ENCODE results near the gene CCSAP.

Gene CCSAP

GRCh38 chr1:229285440-229285839, 57.4 kb downstream of the CCSAP start:
- H3K27me3 ChIP-seq (ENCODE audit: control insufficient read depth in 1 of 2, insufficient read depth in 2 of 2, low read length in 2 of 2): no peaks in the 10 kb centered on the region
- H3K9ac ChIP-seq (ENCODE audit: low read length): no peak overlapping the region
- H3K4me3 ChIP-seq (ENCODE audit: low read depth in 1 of 2, low read length in 2 of 2): no peak overlapping the region
- no peaks in the 10 kb centered on the region for H3K4me1 ChIP-seq (ENCODE audit: insufficient read depth, low read length)
- H3K36me3 ChIP-seq (ENCODE audit: insufficient read depth, low read length): peaks cover 6% of the 10 kb centered on the region
- H3K9me3 ChIP-seq (ENCODE audit: low read length): no peaks in the 10 kb centered on the region
- no peak overlapping the region for H3K27ac ChIP-seq (ENCODE audit: low read depth, low read length)

DNA sequence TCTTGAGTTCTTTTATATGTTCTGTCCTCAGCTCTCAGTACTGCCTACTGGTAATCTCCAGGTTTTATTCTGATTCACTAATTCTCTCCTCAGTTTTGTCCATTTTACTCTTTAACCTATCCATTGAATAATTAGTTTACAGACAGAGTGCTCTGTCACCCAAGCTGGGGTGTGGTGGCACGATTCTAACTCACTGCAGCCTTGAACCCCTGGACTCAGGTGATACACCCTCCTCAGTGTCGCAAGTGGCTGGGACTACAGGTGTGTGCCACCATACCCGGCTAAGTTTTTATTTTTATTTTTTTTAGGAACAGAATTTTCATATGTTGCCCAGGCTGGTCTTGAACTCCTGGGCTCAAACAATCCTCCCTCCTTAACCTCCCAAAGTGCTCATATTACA, 58.0 kb downstream of the CCSAP start:
- no peak overlapping the region for H3K4me3 ChIP-seq (ENCODE audit: low read depth in 1 of 2, low read length in 2 of 2)
- H3K4me1 ChIP-seq (ENCODE audit: insufficient read depth, low read length): peaks cover 3% of the 10 kb centered on the region
- H3K9me3 ChIP-seq (ENCODE audit: low read length): no peaks in the 10 kb centered on the region
- H3K27ac ChIP-seq (ENCODE audit: low read depth, low read length): no peak overlapping the region
- no peaks in the 10 kb centered on the region for H3K27me3 ChIP-seq (ENCODE audit: control insufficient read depth in 1 of 2, insufficient read depth in 2 of 2, low read length in 2 of 2)
- H3K36me3 ChIP-seq (ENCODE audit: insufficient read depth, low read length): peaks cover 6% of the 10 kb centered on the region
- no peak overlapping the region for H3K9ac ChIP-seq (ENCODE audit: low read length)

GRCh38 chr1:229283183-229283611, 59.6 kb downstream of the CCSAP start:
- Histone ChIP-seq H3K36me3 (ENCODE audit: insufficient read depth, low read length) (no peaks in the 10 kb centered on the region), H3K4me1 (ENCODE audit: insufficient read depth, low read length) (peaks cover 3% of the 10 kb centered on the region), H3K9me3 (ENCODE audit: low read length) (no peaks in the 10 kb centered on the region), H3K4me3 (ENCODE audit: low read depth in 1 of 2, low read length in 2 of 2) (no peak overlapping the region), H3K27me3 (ENCODE audit: control insufficient read depth in 1 of 2, insufficient read depth in 2 of 2, low read length in 2 of 2) (no peaks in the 10 kb centered on the region), H3K27ac (ENCODE audit: low read depth, low read length) (no peak overlapping the region), H3K9ac (ENCODE audit: low read length) (no peak overlapping the region)

- Histone ChIP-seq H3K36me3 (ENCODE audit: insufficient read depth, low read length) (no peaks in the 10 kb centered on the region), H3K27ac (ENCODE audit: low read depth, low read length) (no peak overlapping the region), H3K9ac (ENCODE audit: low read length) (no peak overlapping the region), H3K4me1 (ENCODE audit: insufficient read depth, low read length) (peaks cover 6% of the 10 kb centered on the region), H3K9me3 (ENCODE audit: low read length) (no peaks in the 10 kb centered on the region), H3K4me3 (ENCODE audit: low read depth in 1 of 2, low read length in 2 of 2) (no peak overlapping the region), H3K27me3 (ENCODE audit: control insufficient read depth in 1 of 2, insufficient read depth in 2 of 2, low read length in 2 of 2) (no peaks in the 10 kb centered on the region)
Measured at GRCh38 chr1:229282295-229282823, 60.5 kb downstream of the CCSAP start.

DNA sequence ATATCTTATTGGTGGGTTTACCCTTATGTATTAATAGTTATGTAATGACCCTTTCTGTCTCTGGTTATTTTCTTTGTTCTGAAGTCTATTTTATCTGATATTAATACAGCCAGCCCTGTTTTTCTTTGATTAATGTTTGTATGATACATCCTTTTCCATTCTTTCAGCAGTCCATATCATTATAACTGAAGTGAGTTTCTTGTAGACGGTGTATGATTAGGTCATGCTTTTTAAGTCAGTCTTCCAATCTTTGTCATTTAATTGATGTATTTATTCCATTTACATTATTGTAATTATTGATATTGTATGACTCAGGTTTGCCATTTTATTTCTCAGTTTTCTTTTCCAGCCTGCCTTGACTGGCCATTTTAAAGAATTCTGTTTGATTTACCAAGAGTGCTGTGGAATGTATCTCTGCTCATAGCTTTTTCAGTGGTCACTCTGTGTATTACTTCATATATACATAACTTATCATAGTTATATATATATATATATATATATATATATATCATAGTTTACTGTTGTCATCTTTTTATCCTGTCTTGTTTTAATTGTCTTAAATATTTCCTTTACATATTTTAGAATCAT, 61.4 kb downstream of the CCSAP start:
- H3K9ac ChIP-seq (ENCODE audit: low read length): no peak overlapping the region
- H3K9me3 ChIP-seq (ENCODE audit: low read length): no peaks in the 10 kb centered on the region
- peaks cover 6% of the 10 kb centered on the region for H3K4me1 ChIP-seq (ENCODE audit: insufficient read depth, low read length)
- no peaks in the 10 kb centered on the region for H3K36me3 ChIP-seq (ENCODE audit: insufficient read depth, low read length)
- H3K27ac ChIP-seq (ENCODE audit: low read depth, low read length): no peak overlapping the region
- no peaks in the 10 kb centered on the region for H3K27me3 ChIP-seq (ENCODE audit: control insufficient read depth in 1 of 2, insufficient read depth in 2 of 2, low read length in 2 of 2)
- H3K4me3 ChIP-seq (ENCODE audit: low read depth in 1 of 2, low read length in 2 of 2): no peak overlapping the region

GRCh38 chr1:229280921-229281320, 61.9 kb downstream of the CCSAP start:
- Histone ChIP-seq H3K36me3 (ENCODE audit: insufficient read depth, low read length) (no peaks in the 10 kb centered on the region), H3K27ac (ENCODE audit: low read depth, low read length) (no peak overlapping the region), H3K9ac (ENCODE audit: low read length) (no peak overlapping the region), H3K4me3 (ENCODE audit: low read depth in 1 of 2, low read length in 2 of 2) (no peak overlapping the region), H3K27me3 (ENCODE audit: control insufficient read depth in 1 of 2, insufficient read depth in 2 of 2, low read length in 2 of 2) (no peaks in the 10 kb centered on the region), H3K9me3 (ENCODE audit: low read length) (no peaks in the 10 kb centered on the region), H3K4me1 (ENCODE audit: insufficient read depth, low read length) (peaks cover 6% of the 10 kb centered on the region)

GRCh38 chr1:229280037-229280828, 62.6 kb downstream of the CCSAP start:
- Histone ChIP-seq H3K4me1 (ENCODE audit: insufficient read depth, low read length) (peaks cover 6% of the 10 kb centered on the region), H3K9me3 (ENCODE audit: low read length) (no peaks in the 10 kb centered on the region), H3K27ac (ENCODE audit: low read depth, low read length) (no peak overlapping the region), H3K36me3 (ENCODE audit: insufficient read depth, low read length) (no peaks in the 10 kb centered on the region), H3K27me3 (ENCODE audit: control insufficient read depth in 1 of 2, insufficient read depth in 2 of 2, low read length in 2 of 2) (no peaks in the 10 kb centered on the region), H3K9ac (ENCODE audit: low read length) (no peak overlapping the region), H3K4me3 (ENCODE audit: low read depth in 1 of 2, low read length in 2 of 2) (no peak overlapping the region)

DNA sequence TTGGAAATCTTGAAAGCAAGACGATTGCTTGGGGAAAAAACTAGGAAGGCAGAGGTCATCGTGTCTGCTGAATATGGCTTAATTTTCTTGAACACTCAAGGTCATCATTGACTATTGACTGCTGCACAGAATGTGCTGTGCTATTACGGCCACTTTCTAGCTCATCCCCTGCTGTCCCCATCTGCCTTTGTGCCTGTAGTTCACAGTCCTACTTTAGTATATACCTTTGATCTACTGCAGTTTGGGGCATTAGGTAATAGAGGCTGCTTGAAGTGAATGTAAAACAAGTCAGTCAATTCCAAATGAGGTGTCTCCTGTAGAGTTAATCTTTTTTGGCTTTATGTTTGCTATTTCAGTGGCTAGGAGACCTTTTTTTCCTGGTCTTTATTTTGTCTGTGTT, 63.6 kb downstream of the CCSAP start:
- Histone ChIP-seq H3K9ac (ENCODE audit: low read length) (no peak overlapping the region), H3K36me3 (ENCODE audit: insufficient read depth, low read length) (no peaks in the 10 kb centered on the region), H3K4me3 (ENCODE audit: low read depth in 1 of 2, low read length in 2 of 2) (no peak overlapping the region), H3K9me3 (ENCODE audit: low read length) (no peaks in the 10 kb centered on the region), H3K4me1 (ENCODE audit: insufficient read depth, low read length) (peaks cover 10% of the 10 kb centered on the region), H3K27me3 (ENCODE audit: control insufficient read depth in 1 of 2, insufficient read depth in 2 of 2, low read length in 2 of 2) (no peaks in the 10 kb centered on the region), H3K27ac (ENCODE audit: low read depth, low read length) (no peak overlapping the region)

DNA sequence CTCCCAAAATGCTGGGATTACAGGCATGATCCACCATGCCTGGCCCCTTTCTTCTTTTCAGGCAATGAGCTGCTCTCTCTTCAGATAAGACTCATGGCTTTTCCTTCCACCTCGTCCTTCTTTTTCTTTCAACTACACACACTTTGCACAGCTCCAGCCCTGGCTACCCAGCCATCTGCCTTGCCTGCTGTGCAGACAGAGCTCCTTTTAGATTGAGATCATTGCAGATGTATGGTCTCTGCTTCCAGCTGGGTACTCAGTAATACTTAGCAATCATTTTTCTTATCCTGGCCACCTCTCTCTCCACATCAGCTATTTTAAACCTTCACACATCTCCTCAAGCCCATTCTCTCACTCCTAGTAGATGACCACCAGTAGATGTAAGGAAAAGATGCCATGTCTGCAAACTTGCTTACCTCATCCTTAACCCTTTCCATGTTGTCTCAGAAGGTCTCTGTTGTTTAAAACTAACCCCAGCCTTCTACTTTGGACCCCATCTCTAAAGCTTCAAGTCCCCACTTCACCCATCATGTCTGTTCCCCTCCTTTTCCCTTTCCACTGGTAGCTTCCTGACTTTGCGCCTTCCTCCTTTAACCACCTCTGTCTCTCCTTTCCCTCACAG, 64.6 kb downstream of the CCSAP start:
- Histone ChIP-seq H3K36me3 (ENCODE audit: insufficient read depth, low read length) (no peaks in the 10 kb centered on the region), H3K27ac (ENCODE audit: low read depth, low read length) (no peak overlapping the region), H3K9me3 (ENCODE audit: low read length) (no peaks in the 10 kb centered on the region), H3K4me3 (ENCODE audit: low read depth in 1 of 2, low read length in 2 of 2) (no peak overlapping the region), H3K27me3 (ENCODE audit: control insufficient read depth in 1 of 2, insufficient read depth in 2 of 2, low read length in 2 of 2) (no peaks in the 10 kb centered on the region), H3K9ac (ENCODE audit: low read length) (no peak overlapping the region), H3K4me1 (ENCODE audit: insufficient read depth, low read length) (peaks cover 20% of the 10 kb centered on the region)

GRCh38 chr1:229275005-229275404, 67.8 kb downstream of the CCSAP start:
- Histone ChIP-seq H3K27me3 (ENCODE audit: control insufficient read depth in 1 of 2, insufficient read depth in 2 of 2, low read length in 2 of 2) (no peaks in the 10 kb centered on the region), H3K36me3 (ENCODE audit: insufficient read depth, low read length) (no peaks in the 10 kb centered on the region), H3K4me1 (ENCODE audit: insufficient read depth, low read length) (peaks cover 41% of the 10 kb centered on the region), H3K4me3 (ENCODE audit: low read depth in 1 of 2, low read length in 2 of 2) (no peak overlapping the region), H3K9ac (ENCODE audit: low read length) (no peak overlapping the region), H3K27ac (ENCODE audit: low read depth, low read length) (no peak overlapping the region), H3K9me3 (ENCODE audit: low read length) (no peaks in the 10 kb centered on the region)

- H3K27ac ChIP-seq (ENCODE audit: low read depth, low read length): no peak overlapping the region
Measured at GRCh38 chr1:229273507-229274232, 69.2 kb downstream of the CCSAP start.

More at GRCh38 chr1:229273507-229274232, 69.2 kb downstream of the CCSAP start:
- H3K36me3 ChIP-seq (ENCODE audit: insufficient read depth, low read length): no peaks in the 10 kb centered on the region
- no peaks in the 10 kb centered on the region for H3K9me3 ChIP-seq (ENCODE audit: low read length)
- H3K9ac ChIP-seq (ENCODE audit: low read length): no peak overlapping the region
- H3K4me3 ChIP-seq (ENCODE audit: low read depth in 1 of 2, low read length in 2 of 2): no peak overlapping the region
- H3K27me3 ChIP-seq (ENCODE audit: control insufficient read depth in 1 of 2, insufficient read depth in 2 of 2, low read length in 2 of 2): no peaks in the 10 kb centered on the region
- H3K4me1 ChIP-seq (ENCODE audit: insufficient read depth, low read length): peaks cover 42% of the 10 kb centered on the region

Data from muscle layer of colon (tissue), 2 donors.